HG02840 (cell line): Measurements from ENCODE around the gene UGT1A5.
"Not testable (repeated sequence)": the region's sequence is repeated elsewhere in the genome, so short reads cannot be mapped to it uniquely, and the experiment has no call there.

Source experiments
- ATAC-seq: cut with Tn5 transposase; IDR thresholded peaks from one replicate; pipeline ENCODE4 v1.9.1; 2021; ENCODE audit warnings: mild to moderate bottlenecking, moderate library complexity, moderate number of reproducible peaks; ENCODE audit not compliant: unreplicated experiment, low FRiP score

Gene UGT1A5

GRCh38 chr2:233745073-233745755, 32.5 kb downstream of the UGT1A5 start:
- ATAC-seq: no peak

GRCh38 chr2:233745838-233746237, 33.1 kb downstream of the UGT1A5 start:
- not testable (repeated sequence) for ATAC-seq

- ATAC-seq: no peak
Measured at GRCh38 chr2:233746475-233747282, 34.0 kb downstream of the UGT1A5 start.

- ATAC-seq: no peak
Measured at GRCh38 chr2:233747283-233747544, 34.5 kb downstream of the UGT1A5 start.

GRCh38 chr2:233750689-233751088, 38.0 kb downstream of the UGT1A5 start:
- not testable (repeated sequence) for ATAC-seq

- ATAC-seq: not testable (repeated sequence)
Measured at GRCh38 chr2:233751212-233752009, 38.7 kb downstream of the UGT1A5 start.

GRCh38 chr2:233754872-233755611, 42.3 kb downstream of the UGT1A5 start:
- ATAC-seq: no peak

GRCh38 chr2:233756429-233757081, 43.8 kb downstream of the UGT1A5 start:
- ATAC-seq: no peak

- ATAC-seq: no peak
Measured at GRCh38 chr2:233758141-233758540, 45.4 kb downstream of the UGT1A5 start.

GRCh38 chr2:233758849-233759248, 46.1 kb downstream of the UGT1A5 start:
- ATAC-seq: no peak

- no peak for ATAC-seq
Measured at GRCh38 chr2:233760043-233760442, 47.3 kb downstream of the UGT1A5 start, which contains the start of gene UGT1A1. UGT1A1 (plus strand) TSS chr2:233760270; CDS start chr2:233760288, 18 bp downstream.

- no peak for ATAC-seq
Measured at GRCh38 chr2:233761040-233761769, 48.5 kb downstream of the UGT1A5 start.

- no peak for ATAC-seq
Measured at GRCh38 chr2:233764264-233764663, 51.6 kb downstream of the UGT1A5 start.

- ATAC-seq: no peak
Measured at GRCh38 chr2:233764761-233765160, 52.1 kb downstream of the UGT1A5 start.

GRCh38 chr2:233766416-233766815, 53.7 kb downstream of the UGT1A5 start:
- ATAC-seq: no peak

- ATAC-seq: no peak
Measured at GRCh38 chr2:233768076-233768475, 55.4 kb downstream of the UGT1A5 start.

- no peak for ATAC-seq
Measured at GRCh38 chr2:233769260-233769659, 56.6 kb downstream of the UGT1A5 start.

GRCh38 chr2:233772153-233772552, 59.4 kb downstream of the UGT1A5 start:
- ATAC-seq: no peak

GRCh38 chr2:233772583-233772982, 59.9 kb downstream of the UGT1A5 start:
- ATAC-seq: no peak
